Fibroblast of villous mesenchyme (primary cell): ENCODE results near the gene MALAT1. TPM values are rescaled to one million over a fixed set of nuclear protein-coding genes. Genes with fewer than 3 reads are reported as not detected.

Experiments
- DNase-seq: peaks from one replicate; pipeline ENCODE4 v3.0.0-alpha.2; 2010; ENCODE audit warnings: low read depth
- H3K4me3 ChIP-seq: 2 replicates; pipeline ENCODE4 v1.5.1; 2011; ENCODE audit warnings: low read depth, mild to moderate bottlenecking, low read length
- CTCF ChIP-seq: IDR thresholded peaks from 2 replicates; pipeline ENCODE4 v1.5.1; 2012; ENCODE audit warnings: low read depth, mild to moderate bottlenecking, low read length; ENCODE audit not compliant: insufficient read depth
- total RNA-seq: library from RNA; depleted of rRNA; stranded (reverse); fragments of >200 nt; gene quantifications from 2 replicates; pipeline ENCODE4 v1.2.3, GENCODE V29; 2012

MALAT1 gene
- total RNA-seq, 1 donor, result 16,563 TPM

- TF ChIP-seq CTCF, result no peak
- no peak for DNase-seq
- no peak overlapping the region for H3K4me3 ChIP-seq
These were observed 24.0 kb upstream of the MALAT1 start for GRCh38 chr11:65474864-65475263.

GRCh38 chr11:65476632-65477148 lies 22.2 kb upstream of the MALAT1 start:
- peak overlapping the region; percentile 75 for H3K4me3 ChIP-seq
- no peak for TF ChIP-seq CTCF
- no peak for DNase-seq

GRCh38 chr11:65477149-65477965 lies 21.5 kb upstream of the MALAT1 start:
- TF ChIP-seq CTCF, result no peak
- DNase-seq, result peak; percentile 97

GRCh38 chr11:65478388-65479183 lies 20.3 kb upstream of the MALAT1 start:
- H3K4me3 ChIP-seq, result peak overlapping the region; percentile 49
- peak; percentile 71 for DNase-seq
- TF ChIP-seq CTCF, result no peak

More at GRCh38 chr11:65477149-65477965, 21.5 kb upstream of the MALAT1 start:
- H3K4me3 ChIP-seq, result peak overlapping the region; percentile 75

GRCh38 chr11:65479184-65480145 lies 19.4 kb upstream of the MALAT1 start:
- H3K4me3 ChIP-seq, result peak overlapping the region; percentile 49
- DNase-seq, result peak; percentile 99
- peak; percentile 61 for TF ChIP-seq CTCF

- DNase-seq, result no peak
- no peak for TF ChIP-seq CTCF
- H3K4me3 ChIP-seq, result no peak overlapping the region
These were observed 16.5 kb upstream of the MALAT1 start for GRCh38 chr11:65482306-65482850.
